Stimulated activated CD8-positive, alpha-beta memory T cell treated with anti-CD3 and anti-CD28 coated beads, Interleukin-2, amount 100 ng/mL, for 1 hour (primary cell): Measurements from ENCODE around the gene PCNP.
"Not testable (repeated sequence)": the region's sequence is repeated elsewhere in the genome, so short reads cannot be mapped to it uniquely, and the experiment has no call there.

ENCODE experiments used
- DNase-seq, 2 donors: peaks; one replicate each; pipeline ENCODE4 v3.0.0-alpha.2; 2020; ENCODE audit warnings: low read depth in 2 of 2

The PCNP gene

GRCh38 chr3:101573449-101574387, at the start of gene PCNP:
TSS of gene PCNP (plus strand) at chr3:101574180. CDS start at chr3:101574216, 36 bp downstream.
- DNase-seq = peak; percentile 98 to 99

GRCh38 chr3:101527441-101527840, 46.5 kb upstream of the PCNP start:
- no peak for DNase-seq

DNA sequence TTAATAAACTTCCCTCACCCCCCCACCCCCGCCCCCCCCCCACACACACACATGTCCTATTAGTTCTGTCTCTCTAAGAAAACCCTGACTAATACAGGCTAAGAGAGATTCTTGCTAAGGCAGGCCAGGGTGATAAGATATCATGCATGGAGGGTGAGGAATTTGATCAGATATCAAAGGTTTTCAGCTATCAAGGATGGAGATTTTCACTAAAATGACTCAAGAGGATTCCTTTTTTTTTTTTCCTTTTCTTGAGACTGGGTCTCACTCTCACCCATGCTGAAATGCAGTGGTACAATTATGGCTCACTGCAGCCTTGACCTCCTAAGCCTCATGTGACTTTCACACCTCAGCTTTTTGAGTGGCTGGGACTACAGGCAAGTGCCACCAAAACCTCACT, 46.1 kb upstream of the PCNP start:
- no peak for DNase-seq

DNA sequence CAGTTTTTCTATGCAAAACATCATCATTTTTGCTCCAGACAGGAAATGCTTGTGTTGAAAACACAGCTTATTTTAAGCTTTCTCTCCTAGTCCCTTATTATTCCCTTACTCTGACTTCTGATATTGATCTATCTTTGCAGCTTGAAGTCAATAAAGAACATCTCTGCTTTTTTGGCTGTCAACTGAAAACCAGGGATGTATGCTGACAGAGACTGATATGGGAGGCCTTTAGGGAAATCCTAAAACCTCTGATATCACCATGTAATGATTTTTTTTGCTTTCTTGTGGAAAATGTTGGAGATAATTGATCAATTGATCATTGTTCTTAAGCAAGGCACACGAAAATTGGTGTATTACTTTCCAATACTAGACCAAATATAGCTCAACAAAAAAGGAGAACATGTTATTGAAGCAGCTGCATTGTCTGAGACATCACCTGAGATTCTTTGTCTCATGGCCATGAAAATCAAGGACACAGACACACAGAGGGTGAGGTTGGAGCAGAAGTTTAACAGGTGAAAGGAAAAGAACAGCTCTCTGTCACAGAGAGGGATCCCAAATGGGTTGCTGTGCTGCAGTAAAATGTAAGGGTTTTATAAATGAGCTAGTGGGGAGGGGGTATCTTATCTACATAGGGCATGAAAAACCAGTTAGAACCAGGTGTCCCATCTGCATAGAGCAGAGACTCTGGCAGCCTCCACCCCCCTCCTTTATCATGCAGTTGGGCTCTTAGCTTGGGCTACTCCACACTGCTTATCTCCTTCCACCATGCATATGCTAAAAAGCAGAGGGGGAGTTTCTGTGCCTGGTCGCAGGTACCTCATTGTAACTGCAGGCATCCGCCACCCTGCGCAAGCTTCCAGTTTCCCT, 43.9 kb upstream of the PCNP start:
- DNase-seq = no peak

- no peak for DNase-seq
Measured at GRCh38 chr3:101530686-101531047, 43.3 kb upstream of the PCNP start.

DNA sequence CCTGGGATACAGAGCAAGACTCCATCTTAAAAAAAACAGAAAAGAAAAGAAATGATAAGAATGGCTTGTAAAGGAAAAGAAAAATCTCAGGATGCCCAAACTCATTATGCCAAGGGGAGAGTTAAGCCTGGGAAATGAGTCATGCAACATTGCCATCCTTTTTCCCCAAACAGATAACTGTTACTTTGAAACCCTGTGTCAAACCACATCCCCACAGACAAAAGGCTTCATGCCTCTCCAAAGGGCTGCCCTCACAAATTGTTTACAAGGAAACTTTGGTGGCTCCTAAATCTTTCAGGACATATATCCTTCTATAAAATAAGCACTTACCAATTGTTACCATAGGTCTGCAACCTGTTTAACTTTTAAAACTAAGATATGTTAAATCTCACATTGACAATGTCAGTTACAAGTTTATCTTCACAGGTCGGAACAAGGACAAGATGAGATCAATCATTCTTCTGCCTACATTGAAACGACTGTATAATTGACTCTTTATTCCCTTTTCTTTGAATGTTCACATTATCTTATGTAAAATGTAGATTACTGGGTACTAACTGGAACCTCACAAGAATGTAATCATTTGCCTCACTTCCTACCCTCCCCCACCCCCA, 42.4 kb upstream of the PCNP start:
- no peak for DNase-seq

- no peak for DNase-seq
Measured at GRCh38 chr3:101532783-101533602, 41.0 kb upstream of the PCNP start.

- DNase-seq = no peak
Measured at GRCh38 chr3:101533603-101533968, 40.4 kb upstream of the PCNP start.

DNA sequence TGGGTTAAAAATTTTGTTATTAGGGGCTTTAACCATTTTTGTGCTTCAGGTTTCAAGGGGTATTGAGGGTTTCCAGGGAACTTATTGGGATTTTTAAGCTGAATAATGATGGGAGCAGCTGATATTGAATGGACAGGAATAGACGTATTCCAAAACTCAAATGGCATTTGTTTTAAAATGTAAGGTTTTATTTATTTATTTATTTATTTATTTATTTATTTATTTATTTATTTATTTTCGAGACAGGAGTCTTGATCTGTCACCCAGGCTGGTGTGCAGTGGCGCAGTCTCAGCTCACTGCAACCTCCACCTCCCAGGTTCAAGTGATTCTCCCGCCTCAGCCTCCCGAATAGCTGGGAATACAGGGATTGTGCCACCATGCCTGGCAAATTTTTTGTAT, 38.8 kb upstream of the PCNP start:
- DNase-seq = no peak

- DNase-seq = no peak
Measured at GRCh38 chr3:101536266-101536665, 37.7 kb upstream of the PCNP start.

GRCh38 chr3:101536955-101537354, 37.0 kb upstream of the PCNP start:
- DNase-seq = not testable (repeated sequence)

DNA sequence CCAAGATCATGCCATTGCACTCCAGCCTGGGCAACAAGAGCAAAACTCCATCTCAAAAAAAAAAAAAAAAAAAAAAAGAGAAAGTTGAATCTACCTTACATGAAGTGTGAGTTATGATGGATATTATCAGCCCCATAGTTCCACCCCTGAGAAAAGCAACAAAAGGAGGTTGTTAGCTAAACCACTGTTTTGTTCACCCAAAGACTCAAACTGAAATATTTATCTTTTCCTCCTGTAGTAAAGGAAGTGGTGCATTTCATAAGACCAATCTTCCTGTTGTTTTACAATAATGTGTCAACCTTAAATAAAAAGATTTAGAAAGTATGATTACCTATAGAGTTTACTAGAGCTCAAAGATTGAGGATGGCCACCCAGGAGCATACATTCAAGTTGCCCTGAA, 31.0 kb upstream of the PCNP start:
- no peak for DNase-seq

- no peak for DNase-seq
Measured at GRCh38 chr3:101544161-101544850, 29.7 kb upstream of the PCNP start.

DNA sequence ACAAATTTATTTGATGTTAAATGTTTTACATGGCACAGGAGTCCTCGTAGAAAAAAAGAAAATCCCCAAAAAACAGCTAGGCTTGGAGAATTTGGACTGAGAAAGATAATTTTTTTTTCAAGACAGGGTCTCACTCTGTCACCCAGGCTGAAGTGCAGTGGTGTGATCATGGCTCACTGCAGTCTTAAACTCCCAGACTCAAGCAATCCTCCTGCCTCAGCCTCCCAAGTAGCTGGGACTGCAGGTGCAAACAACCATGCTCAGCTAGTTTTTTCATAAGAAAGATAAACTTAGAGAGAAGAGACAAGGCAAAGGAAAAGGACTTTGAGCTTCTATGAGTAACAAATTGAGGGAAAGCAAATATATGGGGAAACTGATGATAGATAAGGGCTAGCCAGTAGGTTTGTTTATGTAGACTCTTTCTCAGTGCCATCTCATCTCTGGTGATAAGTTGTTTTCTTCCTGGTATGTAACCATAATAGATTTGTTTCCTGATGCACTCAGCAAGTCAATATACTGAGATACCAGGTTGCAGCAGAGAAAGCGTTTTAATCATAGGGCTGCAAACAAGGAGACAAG, 25.4 kb upstream of the PCNP start:
- no peak for DNase-seq

DNA sequence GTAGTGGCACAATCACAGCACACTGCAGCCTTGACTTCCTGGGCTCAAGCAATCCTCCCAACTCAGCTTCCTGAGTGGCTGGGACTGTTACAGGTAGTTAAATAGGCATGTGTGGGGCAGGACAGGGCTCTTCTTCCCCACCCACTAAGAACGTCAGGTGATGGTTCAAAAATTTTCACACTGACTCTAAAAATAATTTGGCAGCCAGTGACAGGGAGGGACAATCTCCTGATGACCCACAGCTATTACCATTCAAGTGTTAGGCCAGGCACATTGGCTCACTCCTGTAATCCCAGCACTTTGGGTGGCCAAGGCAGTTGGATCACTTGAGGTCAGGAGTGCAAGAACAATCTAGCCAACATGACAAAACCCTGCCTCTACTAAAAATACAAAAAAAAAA, 24.5 kb upstream of the PCNP start:
- DNase-seq = no peak

DNA sequence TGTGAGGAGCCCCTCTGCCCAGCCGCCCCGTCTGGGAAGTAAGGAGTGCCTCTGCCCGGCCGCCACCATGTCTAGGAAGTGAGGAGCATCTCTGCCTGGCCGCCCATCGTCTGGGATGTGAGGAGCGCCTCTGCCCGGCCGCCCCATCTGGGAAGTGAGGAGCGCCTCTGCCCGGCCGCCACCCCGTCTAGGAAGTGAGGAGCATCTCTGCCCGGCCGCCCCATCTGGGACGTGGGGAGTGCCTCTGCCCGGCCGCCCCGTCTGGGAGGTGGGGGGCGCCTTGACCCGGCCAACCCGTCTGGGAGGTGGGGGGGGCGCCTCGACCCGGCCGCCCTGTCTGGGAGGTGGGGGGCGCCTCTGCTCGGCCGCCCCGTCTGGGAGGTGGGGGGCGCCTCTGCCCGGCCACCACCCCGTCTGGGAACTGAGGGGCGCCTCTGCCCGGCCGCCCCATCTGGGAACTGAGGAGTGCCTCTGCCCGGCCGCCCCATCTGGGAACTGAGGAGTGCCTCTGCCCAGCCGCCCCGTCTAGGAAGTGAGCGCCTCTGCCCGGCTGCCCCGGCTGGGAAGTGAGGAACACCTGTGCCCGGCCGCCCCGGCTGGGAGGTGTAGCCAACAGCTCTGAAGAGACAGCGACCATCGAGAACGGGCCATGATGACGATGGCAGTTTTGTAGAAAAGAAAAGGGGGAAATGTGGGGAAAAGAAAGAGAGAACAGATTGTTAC, 22.5 kb upstream of the PCNP start:
- DNase-seq = not testable (repeated sequence)

- DNase-seq = not testable (repeated sequence)
Measured at GRCh38 chr3:101553381-101553780, 20.6 kb upstream of the PCNP start.

DNA sequence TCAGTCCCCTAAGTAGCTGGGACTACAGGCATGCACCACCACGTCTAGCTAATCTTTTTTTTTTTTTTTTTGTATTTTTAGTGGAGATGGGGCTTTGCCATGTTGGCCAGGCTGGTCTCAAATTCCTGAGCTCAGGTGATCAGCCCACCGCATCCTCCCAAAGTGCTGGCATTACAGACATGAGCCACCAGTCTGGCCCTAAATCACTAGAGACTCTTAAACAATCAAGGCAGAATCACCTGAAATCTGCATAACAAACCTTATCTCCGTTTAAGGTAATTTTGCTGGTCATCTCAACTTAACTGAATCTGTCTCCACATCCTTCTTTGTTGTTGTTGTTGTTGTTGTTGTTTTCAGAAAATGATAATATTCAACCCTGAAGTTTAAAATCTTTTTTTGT, 17.9 kb upstream of the PCNP start:
- DNase-seq = no peak

GRCh38 chr3:101561630-101562328, 12.2 kb upstream of the PCNP start, which contains the start of gene TRMT10C:
TSS of gene TRMT10C (plus strand) at chr3:101561868. CDS start at chr3:101564782, 2,914 bp downstream.
- peak; percentile 83 to 86 for DNase-seq
